Endothelial cell of umbilical vein (primary cell): Measurements from ENCODE around the gene PPFIBP2. TPM values are rescaled to one million over a fixed set of nuclear protein-coding genes. Genes with fewer than 3 reads are reported as not detected.

Experiments used
- BruUV-seq: library from RNA; stranded (reverse); fragments of 400-500 nt; replicated peaks from 2 replicates; lab custom pipeline; 2021; lab: Mats Ljungman, UMichigan
- CTCF ChIA-PET: fragments of 300-600, 350-600 bp; sonication (Branson Sonifier 250); formaldehyde crosslinking; loops from one replicate; lab custom pipeline; 2021; ENCODE audit warnings: antibody characterized with exemption, inconsistent platforms; lab: Charles Lee
- POLR2A ChIA-PET: fragments of 300-600, 350-600 bp; sonication (Branson Sonifier 250); formaldehyde crosslinking; loops from one replicate; lab custom pipeline; 2021; ENCODE audit warnings: antibody characterized with exemption, inconsistent platforms; lab: Charles Lee
- DNase-seq: peaks from one replicate; pipeline ENCODE4 v3.0.0-alpha.2; 2011; ENCODE audit warnings: low read depth, low spot score
- FAIRE-seq: peaks from 2 replicates; lab custom pipeline; 2011; peaks lifted over from hg19 to GRCh38; lab: Jason Lieb, UNC
- H2AFZ ChIP-seq: 2 replicates; pipeline ENCODE4 v1.6.0; 2012; ENCODE audit warnings: low read depth, low read length, control low read depth, inconsistent platforms
- H3K27ac ChIP-seq: 2 replicates; pipeline ENCODE4 v1.5.1; 2011; ENCODE audit warnings: low read depth, mild to moderate bottlenecking, control low read depth, low read length, moderate library complexity; ENCODE audit not compliant: insufficient read depth
- H3K27me3 ChIP-seq, 2 experiments: 2 replicates each; pipeline versions ENCODE4 v1.6.0 to v1.6.1; 2011; ENCODE audit warnings: low read length in 2 of 2, mixed read lengths in 1 of 2; ENCODE audit not compliant: control insufficient read depth in 2 of 2, insufficient read depth in 2 of 2
- H3K36me3 ChIP-seq, 2 experiments: 2 replicates in 1 of 2; 3 replicates in 1 of 2; pipeline ENCODE4 v1.5.1; 2011; ENCODE audit warnings: low read length in 2 of 2, mild to moderate bottlenecking in 1 of 2, moderate library complexity in 1 of 2; ENCODE audit not compliant: control insufficient read depth in 2 of 2, insufficient read depth in 2 of 2; ENCODE audit errors: extremely low read depth in 1 of 2
- H3K4me1 ChIP-seq: 3 replicates; pipeline ENCODE4 v1.5.1; 2011; ENCODE audit warnings: mild to moderate bottlenecking, low read length; ENCODE audit not compliant: control insufficient read depth, insufficient read depth; ENCODE audit errors: extremely low read depth
- H3K4me2 ChIP-seq: 2 replicates; pipeline ENCODE4 v1.6.1; 2011; ENCODE audit warnings: low read length, control low read depth, mixed read lengths; ENCODE audit not compliant: insufficient read depth
- H3K4me3 ChIP-seq, 3 experiments: fragments of 200-600 bp in 1 of 3; sonication (generic), shearing (Covaris generic) in 1 of 3; replicated peaks in 1 of 3; 2 replicates each; pipeline ENCODE4 v1.5.1; 2011 to 2016; ENCODE audit warnings: control low read depth in 3 of 3, low read length in 3 of 3, mild to moderate bottlenecking in 2 of 3, inconsistent platforms in 1 of 3, low read depth in 1 of 3, moderate library complexity in 1 of 3; ENCODE audit not compliant: insufficient read depth in 1 of 3
- H3K79me2 ChIP-seq: 2 replicates; pipeline ENCODE4 v1.6.0; 2012; ENCODE audit warnings: low read length, inconsistent platforms; ENCODE audit not compliant: control insufficient read depth, insufficient read depth
- H3K9ac ChIP-seq: replicated peaks from 2 replicates; pipeline ENCODE3; 2011; ENCODE audit warnings: low read length, control low read depth; ENCODE audit not compliant: insufficient read depth; ENCODE audit errors: extremely low read depth
- H3K9me1 ChIP-seq: replicated peaks from 3 replicates; pipeline ENCODE4 v1.6.0; 2011; ENCODE audit warnings: mild to moderate bottlenecking, low read length; ENCODE audit not compliant: control insufficient read depth, insufficient read depth; ENCODE audit errors: extremely low read depth
- H3K9me3 ChIP-seq: replicated peaks from 2 replicates; pipeline ENCODE4 v1.5.1; 2012; ENCODE audit warnings: low read length, inconsistent platforms; ENCODE audit not compliant: control insufficient read depth, insufficient read depth
- H4K20me1 ChIP-seq: replicated peaks from 2 replicates; pipeline ENCODE3; 2011; ENCODE audit warnings: mild to moderate bottlenecking, low read length; ENCODE audit not compliant: control insufficient read depth, insufficient read depth; ENCODE audit errors: extremely low read depth
- EZH2 ChIP-seq: IDR thresholded peaks from 2 replicates; pipeline ENCODE4 v1.6.1; 2012; ENCODE audit warnings: borderline replicate concordance, low read depth, mild to moderate bottlenecking, moderate library complexity, low read length, inconsistent platforms; ENCODE audit not compliant: severe bottlenecking
- FOS ChIP-seq: IDR thresholded peaks from 2 replicates; pipeline ENCODE4 v1.6.1; 2011; ENCODE audit warnings: mild to moderate bottlenecking, low read length, moderate library complexity, borderline replicate concordance; ENCODE audit not compliant: insufficient read depth
- JUN ChIP-seq: IDR thresholded peaks from 2 replicates; pipeline ENCODE4 v1.6.1; 2011; ENCODE audit warnings: borderline replicate concordance, low read depth; ENCODE audit not compliant: insufficient read length, insufficient read depth
- MAX ChIP-seq: IDR thresholded peaks from 2 replicates; pipeline ENCODE4 v1.6.1; 2011; ENCODE audit not compliant: insufficient read depth, insufficient read length
- POLR2A ChIP-seq: IDR thresholded peaks from 2 replicates; pipeline ENCODE4 v1.6.1; 2012; ENCODE audit warnings: low read depth, mild to moderate bottlenecking, control low read depth, low read length
- POLR2AphosphoS5 ChIP-seq: IDR thresholded peaks from 2 replicates; pipeline ENCODE4 v1.6.1; 2012; ENCODE audit warnings: low read depth, mild to moderate bottlenecking, control low read depth, low read length, moderate library complexity; ENCODE audit not compliant: insufficient read depth
- dilution Hi-C: fragments of 300-500 bp; cut with MboI; formaldehyde crosslinking; loops from one replicate; pipeline ENCODE4 v1.15.0; 2019; ENCODE audit warnings: low sequenced_read_pairs; ENCODE audit not compliant: extremely low pct_ligation_motif_present
- intact Hi-C: fragments of 100-400 bp; cut with micrococcal nuclease; formaldehyde crosslinking; loops from one replicate; pipeline ENCODE4 v1.10.0; 2022
- polyA plus RNA-seq, 4 experiments: library from polyadenylated mRNA; depleted of rRNA in 3 of 4; stranded (reverse) in 3 of 4; unstranded in 1 of 4; fragments of >200 nt; gene quantifications; 2 replicates each; pipeline versions ENCODE4 v1.2.1 to v1.2.3, GENCODE V29; 2011 to 2012; ENCODE audit warnings: missing spikeins in 1 of 4
- total RNA-seq: library from RNA; stranded (reverse); gene quantifications from 2 replicates; pipeline ENCODE4 v1.2.3, GENCODE V29; 2021

PPFIBP2 gene
- total and polyA plus RNA-seq, 2 donors (not counting 3 experiments of a cell fraction or from before 2014, with no cell fraction given): 1.3 to 4.0 TPM

GRCh38 chr11:7586376-7586775 lies 72.6 kb downstream of the PPFIBP2 start:
- Histone ChIP-seq H3K9me3 (no peaks in the 10 kb centered on the region), H3K9ac (no peak overlapping the region), H3K4me1 (no peaks in the 10 kb centered on the region), H3K27me3 (peaks cover 36 to 65% of the 10 kb centered on the region in 2 experiments), H3K36me3 (no peaks in the 10 kb centered on the region), H4K20me1 (no peaks in the 10 kb centered on the region), H2AFZ (no peak overlapping the region), H3K27ac (no peak overlapping the region), H3K4me2 (no peak overlapping the region), H3K4me3 (no peak overlapping the region), H3K9me1 (no peaks in the 10 kb centered on the region), H3K79me2 (no peaks in the 10 kb centered on the region)
- DNase-seq: no peak
- intact Hi-C loops (no loop called here), dilution Hi-C loops (no loop called here)
- TF ChIP-seq FOS: no peak
- no peak for TF ChIP-seq POLR2AphosphoS5
- ChIA-PET CTCF (interaction anchor here (0.8 to 4.1 kb wide), 3 partner anchors 15 to 79 kb away, joined by 3 to 9 read pairs (median 5); no protein-coding TSS in a partner anchor), POLR2A (no interaction called here)
- BruUV-seq: no TSS peak
- no peak for FAIRE-seq

DNA sequence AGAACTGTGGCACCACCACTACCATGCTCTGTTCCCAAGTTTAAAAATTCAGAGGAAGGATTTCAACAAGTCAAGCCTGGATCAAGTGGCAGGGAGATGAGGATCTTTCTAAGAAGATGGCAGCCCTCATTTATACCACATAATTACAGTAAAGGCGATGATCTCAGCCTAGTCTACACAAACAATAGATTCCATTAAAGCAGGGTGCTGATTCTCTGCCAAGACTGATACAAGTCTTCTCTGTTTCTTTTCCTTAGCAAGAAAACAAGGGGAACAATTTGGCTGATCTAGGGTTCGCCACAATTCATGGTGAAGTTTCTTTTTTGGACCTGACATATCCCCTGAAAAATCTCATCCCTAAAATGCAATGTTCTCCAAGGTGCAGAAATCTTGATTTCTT lies 73.9 kb downstream of the PPFIBP2 start:
- no peak for TF ChIP-seq JUN
- no peak for TF ChIP-seq EZH2
- no peak for TF ChIP-seq POLR2A
- no peak for TF ChIP-seq MAX
- H3K9ac ChIP-seq: no peak overlapping the region
- no TSS peak for BruUV-seq
- H3K9me3 ChIP-seq: no peaks in the 10 kb centered on the region
- H3K27ac ChIP-seq: no peak overlapping the region
- ChIA-PET POLR2A (no interaction called here), CTCF (interaction anchor here (1.9 to 4.1 kb wide), 2 partner anchors 17 to 69 kb away, joined by 5 to 9 read pairs; no protein-coding TSS in a partner anchor)
- no peak overlapping the region for H3K4me3 ChIP-seq
- dilution Hi-C loops: no loop called here
- DNase-seq: peak; percentile 13
- no peaks in the 10 kb centered on the region for H3K4me1 ChIP-seq
- H3K36me3 ChIP-seq: no peaks in the 10 kb centered on the region
- intact Hi-C loops: no loop called here
- H3K4me2 ChIP-seq: no peak overlapping the region
- FAIRE-seq: peak; percentile 31
- H4K20me1 ChIP-seq: no peaks in the 10 kb centered on the region
- H3K9me1 ChIP-seq: no peaks in the 10 kb centered on the region
- H2AFZ ChIP-seq: no peak overlapping the region
- no peaks in the 10 kb centered on the region for H3K79me2 ChIP-seq
- H3K27me3 ChIP-seq: peaks cover 28 to 57% of the 10 kb centered on the region in 2 experiments
